GM11168 (cell line): Measurements from ENCODE around the gene ABHD4.
"Not testable (repeated sequence)": the region's sequence is repeated elsewhere in the genome, so short reads cannot be mapped to it uniquely, and the experiment has no call there.

ENCODE experiments used
- in situ Hi-C: fragments of 300-500 bp; cut with MboI; formaldehyde crosslinking; loops from one replicate; pipeline ENCODE4 v1.12.0; 2022; ENCODE audit warnings: low sequenced_read_pairs; ENCODE audit not compliant: unreplicated experiment

Gene ABHD4

GRCh38 chr14:22560662-22561365, 37.3 kb upstream of the ABHD4 start:
- in situ Hi-C loops: no loop called here

- in situ Hi-C loops: no loop called here
Observed at GRCh38 chr14:22561366-22561660, 36.8 kb upstream of the ABHD4 start.

- in situ Hi-C loops: no loop called here
Observed at GRCh38 chr14:22561661-22562579, 36.2 kb upstream of the ABHD4 start.

- in situ Hi-C loops: no loop called here
Observed at GRCh38 chr14:22563987-22564386, 34.1 kb upstream of the ABHD4 start.

- in situ Hi-C loops: no loop called here
Observed at GRCh38 chr14:22564463-22564862, 33.6 kb upstream of the ABHD4 start.

GRCh38 chr14:22565391-22565945, 32.6 kb upstream of the ABHD4 start:
- in situ Hi-C loops: no loop called here

- in situ Hi-C loops: not testable (repeated sequence)
Observed at GRCh38 chr14:22566266-22566665, 31.8 kb upstream of the ABHD4 start.

GRCh38 chr14:22566845-22567244, 31.3 kb upstream of the ABHD4 start:
- in situ Hi-C loops: no loop called here

- in situ Hi-C loops: no loop called here
Observed at GRCh38 chr14:22567437-22567836, 30.7 kb upstream of the ABHD4 start.

- in situ Hi-C loops: no loop called here
Observed at GRCh38 chr14:22569106-22569736, 28.9 kb upstream of the ABHD4 start.

GRCh38 chr14:22569737-22570131, 28.4 kb upstream of the ABHD4 start:
- in situ Hi-C loops: loop anchor here (5.0 to 10.0 kb wide), 2 partner anchors 83 to 275 kb away; no protein-coding TSS in a partner anchor

GRCh38 chr14:22570132-22570949, 27.8 kb upstream of the ABHD4 start:
- in situ Hi-C loops: loop anchor here (5.0 to 10.0 kb wide), 2 partner anchors 82 to 274 kb away; no protein-coding TSS in a partner anchor

GRCh38 chr14:22572562-22573058, 25.5 kb upstream of the ABHD4 start:
- in situ Hi-C loops: loop anchor here (5.0 to 10.0 kb wide), 2 partner anchors 80 to 272 kb away; no protein-coding TSS in a partner anchor

- in situ Hi-C loops: loop anchor here (5.0 to 10.0 kb wide), 2 partner anchors 78 to 271 kb away; no protein-coding TSS in a partner anchor
Observed at GRCh38 chr14:22573804-22574203, 24.3 kb upstream of the ABHD4 start.

- in situ Hi-C loops: loop anchor here (10.0 kb wide), 1 partner anchor 267 kb away; no protein-coding TSS in a partner anchor
Observed at GRCh38 chr14:22577334-22577908, 20.7 kb upstream of the ABHD4 start.

GRCh38 chr14:22579236-22579635, 18.9 kb upstream of the ABHD4 start:
- in situ Hi-C loops: loop anchor here (10.0 kb wide), 1 partner anchor 266 kb away; no protein-coding TSS in a partner anchor

GRCh38 chr14:22579881-22580280, 18.2 kb upstream of the ABHD4 start:
- in situ Hi-C loops: loop anchor here (10.0 kb wide), 1 partner anchor 265 kb away; no protein-coding TSS in a partner anchor

GRCh38 chr14:22580625-22581024, 17.5 kb upstream of the ABHD4 start:
- in situ Hi-C loops: no loop called here

- in situ Hi-C loops: no loop called here
Observed at GRCh38 chr14:22583994-22584393, 14.1 kb upstream of the ABHD4 start.
